GM11168 (cell line): Measurements from ENCODE around the gene FZD1.
"Not testable (repeated sequence)": the region's sequence is repeated elsewhere in the genome, so short reads cannot be mapped to it uniquely, and the experiment has no call there.

Experiments
- in situ Hi-C: fragments of 300-500 bp; cut with MboI; formaldehyde crosslinking; loops from one replicate; pipeline ENCODE4 v1.12.0; 2022; ENCODE audit warnings: low sequenced_read_pairs; ENCODE audit not compliant: unreplicated experiment

The FZD1 gene

GRCh38 chr7:91294639-91295220, 30.5 kb downstream of the FZD1 start:
- in situ Hi-C loops = no loop called here

- in situ Hi-C loops = no loop called here
Measured at GRCh38 chr7:91295576-91295975, 31.3 kb downstream of the FZD1 start.

DNA sequence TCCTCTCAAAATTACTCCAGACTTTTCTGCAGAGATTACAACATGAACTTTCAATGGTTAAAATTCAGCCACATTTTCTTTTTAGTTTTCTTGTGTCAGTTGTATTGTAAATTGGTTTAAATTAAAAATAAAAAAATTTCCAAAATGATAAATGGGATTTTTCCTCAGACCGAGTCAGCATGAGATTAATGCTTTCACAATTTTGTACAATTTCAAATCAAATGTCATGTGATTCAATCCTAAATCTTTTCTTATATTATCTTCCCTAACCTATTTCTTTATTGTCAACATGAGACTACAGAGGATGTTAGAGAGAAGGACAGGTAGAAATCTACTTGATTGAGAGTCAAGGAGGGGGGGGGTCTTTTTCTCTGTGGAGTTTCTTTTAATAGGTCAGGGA, 33.7 kb downstream of the FZD1 start:
- in situ Hi-C loops = no loop called here

GRCh38 chr7:91299952-91300775, 35.9 kb downstream of the FZD1 start:
- in situ Hi-C loops = no loop called here

GRCh38 chr7:91302794-91303193, 38.6 kb downstream of the FZD1 start:
- in situ Hi-C loops = no loop called here

DNA sequence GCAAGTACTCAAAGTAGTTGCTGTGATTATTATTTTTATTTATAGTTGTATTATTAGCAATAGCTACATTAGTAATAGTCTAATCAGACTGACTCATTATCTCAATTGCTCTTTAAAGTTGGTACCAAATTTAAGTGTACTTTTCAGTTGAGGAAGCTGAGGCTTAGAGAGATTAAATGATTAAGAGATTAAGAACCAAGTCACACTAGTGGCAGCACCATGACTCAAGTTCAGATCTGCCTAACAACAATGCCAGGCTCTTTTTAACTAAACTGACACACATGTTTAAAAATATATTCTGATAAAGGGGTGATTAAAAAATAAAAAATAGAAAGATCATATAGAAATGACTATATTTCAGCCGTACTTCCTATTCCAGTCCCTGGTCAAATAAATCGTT, 42.0 kb downstream of the FZD1 start:
- in situ Hi-C loops = no loop called here

- in situ Hi-C loops = no loop called here
Measured at GRCh38 chr7:91307467-91307866, 43.2 kb downstream of the FZD1 start.

DNA sequence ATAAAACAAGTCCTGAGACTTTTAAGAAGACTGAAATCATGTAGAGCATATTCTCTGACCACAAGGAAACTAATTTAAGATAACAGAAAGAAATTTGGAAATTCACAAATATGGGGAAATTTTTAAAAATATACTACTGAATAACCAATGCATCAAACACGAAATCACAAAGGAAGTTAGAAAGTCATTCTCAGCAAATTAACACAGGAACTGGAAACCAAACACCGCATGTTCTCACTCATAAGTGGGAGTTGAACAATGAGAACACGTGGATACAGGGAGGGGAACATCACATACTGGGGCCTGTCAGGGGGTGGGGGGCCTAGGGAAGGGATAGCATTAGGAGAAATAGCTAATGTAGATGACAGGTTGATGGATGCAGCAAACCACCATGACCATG, 44.0 kb downstream of the FZD1 start:
- in situ Hi-C loops = not testable (repeated sequence)

DNA sequence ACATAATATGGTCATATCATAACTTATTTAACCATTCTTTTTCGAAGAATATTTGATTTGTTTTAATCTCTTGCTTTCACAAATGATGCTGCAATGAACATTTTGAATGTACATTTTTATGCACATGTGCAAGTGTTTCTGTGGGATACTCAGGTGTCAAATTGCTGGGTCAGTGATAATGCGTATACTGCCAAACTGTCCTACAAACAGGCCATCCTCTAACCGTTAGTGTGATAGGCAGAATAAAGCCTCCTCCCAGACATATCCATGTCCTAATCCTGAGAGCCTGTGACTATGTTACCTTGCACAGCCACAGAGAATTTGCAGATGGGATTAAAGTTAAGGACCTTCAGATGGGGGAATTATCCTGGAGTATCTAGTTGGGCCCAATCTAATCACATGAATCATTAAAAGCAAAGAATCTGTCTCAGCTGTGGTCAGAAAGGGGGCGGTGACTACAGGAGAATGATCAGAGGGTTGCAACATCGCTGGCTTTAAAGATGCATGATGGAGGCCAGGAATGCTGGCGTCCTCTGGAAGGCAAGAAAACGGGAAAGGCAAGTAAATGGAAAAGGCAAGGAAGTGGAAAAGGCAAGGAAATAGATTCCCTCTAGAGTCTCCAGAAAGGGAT, 46.7 kb downstream of the FZD1 start:
- in situ Hi-C loops = no loop called here

DNA sequence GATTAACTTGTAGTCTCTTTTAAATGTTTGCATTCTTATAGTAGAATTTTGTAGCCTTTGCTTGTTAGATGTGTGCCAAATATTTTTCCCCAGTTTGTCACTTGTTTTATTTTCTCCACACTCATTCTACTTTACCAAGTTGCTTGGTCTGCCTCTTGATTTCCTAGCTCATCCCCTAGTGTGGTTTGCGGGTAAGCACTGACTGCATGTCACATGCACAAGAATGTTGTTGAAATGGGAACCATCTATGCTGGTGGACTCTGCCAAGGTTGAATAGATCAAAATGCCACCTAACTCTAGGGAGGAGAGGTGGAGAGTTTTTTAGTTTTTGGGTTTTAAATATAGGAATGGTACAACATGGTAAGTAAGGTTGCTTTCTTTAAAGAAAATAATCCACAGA, 47.6 kb downstream of the FZD1 start:
- in situ Hi-C loops = no loop called here

GRCh38 chr7:91313113-91313512, 48.9 kb downstream of the FZD1 start:
- in situ Hi-C loops = no loop called here

GRCh38 chr7:91314591-91315323, 50.5 kb downstream of the FZD1 start:
- in situ Hi-C loops = no loop called here

DNA sequence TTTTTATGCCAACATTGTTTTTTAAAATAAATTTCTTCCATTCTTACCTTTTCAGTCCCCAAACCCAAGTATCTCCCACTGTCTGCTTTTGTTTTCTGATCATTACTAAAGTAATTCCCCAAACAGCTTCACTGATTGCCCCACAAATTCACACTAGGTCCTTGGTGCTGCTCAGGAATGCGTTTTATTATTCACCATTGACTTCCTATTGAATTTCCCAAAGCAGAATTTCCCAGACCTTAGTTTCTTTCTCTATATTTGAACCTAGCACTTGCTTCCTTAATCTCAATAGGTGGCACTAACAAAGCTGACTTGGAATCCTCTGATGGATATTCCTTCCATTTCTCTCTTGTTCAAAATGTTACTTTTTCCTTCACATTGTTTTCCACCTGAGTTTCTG, 52.2 kb downstream of the FZD1 start:
- in situ Hi-C loops = no loop called here

DNA sequence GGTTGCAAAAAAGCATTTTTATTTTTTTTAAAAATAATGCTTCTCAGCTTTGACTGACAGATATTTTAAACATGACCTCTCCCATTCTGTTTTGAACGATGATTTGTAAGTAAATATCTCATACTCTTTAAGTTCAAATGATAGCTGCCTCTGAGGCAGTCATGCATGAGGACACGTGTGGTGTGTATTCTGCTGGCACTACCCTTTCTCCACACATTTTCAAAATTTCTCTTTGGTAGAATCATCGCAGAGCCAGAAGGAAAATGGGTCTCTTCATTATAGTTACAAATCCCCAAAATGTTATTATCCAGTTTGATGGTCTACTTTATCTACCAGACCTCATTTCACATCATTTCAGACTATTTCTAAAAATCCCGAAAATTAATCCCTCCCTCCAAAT, 55.1 kb downstream of the FZD1 start:
- in situ Hi-C loops = no loop called here

DNA sequence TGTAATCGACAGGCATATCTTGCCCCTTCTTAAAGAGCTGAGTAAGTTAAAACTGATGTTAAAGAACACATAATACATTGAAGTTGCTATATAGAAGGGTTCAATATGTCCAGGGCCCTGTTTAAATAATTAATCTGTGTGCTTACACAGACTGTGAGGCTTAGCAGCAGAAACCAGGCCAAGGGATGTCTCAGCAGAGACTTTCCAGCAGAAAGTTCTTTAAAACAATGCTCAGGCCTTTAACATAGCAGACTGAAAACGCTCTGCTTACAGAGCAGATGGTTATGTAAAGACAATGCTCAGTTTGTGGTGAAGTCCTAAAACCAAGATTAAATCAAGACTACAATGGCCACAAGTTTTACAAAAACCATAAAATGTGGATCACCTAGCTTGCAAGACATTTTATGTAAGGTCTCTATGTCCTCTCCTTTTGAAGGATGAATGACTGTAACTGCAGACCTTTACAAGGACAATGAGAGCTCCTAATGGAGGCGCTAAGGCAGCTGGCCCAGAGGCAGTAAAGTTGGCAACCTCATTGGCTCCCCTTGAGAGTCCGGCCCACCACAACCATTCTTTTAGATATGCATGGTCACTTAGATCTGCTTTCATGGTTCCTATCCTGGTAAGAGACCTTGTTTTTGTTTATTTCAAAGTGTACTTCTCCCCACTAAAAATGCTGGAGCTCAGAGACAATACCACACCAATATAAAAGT, 56.3 kb downstream of the FZD1 start:
- in situ Hi-C loops = no loop called here
